Kidney tubule cell (primary cell): Measurements from ENCODE around the gene DCDC2C.

Experiments
- DNase-seq: peaks from one replicate; pipeline ENCODE4 v3.0.0-alpha.2; 2018; ENCODE audit warnings: low spot score

DCDC2C gene

DNA sequence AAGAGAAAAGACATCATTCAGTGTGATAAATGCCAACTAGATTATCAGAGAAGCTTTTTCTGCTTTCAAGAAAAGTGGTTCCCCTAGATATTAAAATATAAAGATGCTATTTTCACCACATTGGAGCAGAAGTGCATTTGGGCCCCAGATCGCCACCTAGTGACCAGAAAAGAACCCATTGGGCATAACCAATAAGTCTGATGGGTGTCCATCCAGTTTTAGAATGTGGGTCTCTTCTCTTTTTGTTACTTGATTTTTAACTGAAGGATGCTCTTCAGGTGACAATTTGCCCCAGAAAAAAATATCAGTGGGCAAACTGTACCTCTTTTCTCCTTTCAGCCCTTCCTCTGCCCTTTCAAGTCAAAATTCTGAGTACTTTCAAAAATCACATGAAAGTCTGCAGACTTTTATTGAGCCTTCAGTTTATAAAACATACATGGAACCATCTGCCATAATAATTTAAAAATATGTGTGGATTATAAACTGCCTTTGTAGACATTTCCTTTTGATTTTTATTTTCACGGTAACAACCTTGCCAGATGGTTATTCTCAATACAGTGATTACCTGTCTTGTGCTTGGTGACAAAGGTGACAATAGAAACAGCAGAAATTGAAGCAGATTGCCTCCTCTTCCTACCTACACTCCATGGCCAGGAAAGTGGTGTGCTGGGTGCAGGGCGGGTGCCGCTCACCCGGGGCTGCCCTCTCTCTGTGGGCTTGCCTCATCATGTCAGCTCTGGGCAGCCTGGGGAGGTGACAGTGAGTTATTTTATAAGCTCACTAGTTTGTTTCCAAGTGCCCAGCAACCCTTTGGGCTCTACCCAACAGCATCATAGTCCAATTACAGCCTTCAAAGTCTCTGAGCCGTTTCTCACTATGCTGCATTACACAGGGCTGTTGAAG lies 124.5 kb downstream of the DCDC2C start:
- peak; percentile 26 for DNase-seq

GRCh38 chr2:3830796-3831195 lies 127.4 kb downstream of the DCDC2C start:
- DNase-seq: no peak

DNA sequence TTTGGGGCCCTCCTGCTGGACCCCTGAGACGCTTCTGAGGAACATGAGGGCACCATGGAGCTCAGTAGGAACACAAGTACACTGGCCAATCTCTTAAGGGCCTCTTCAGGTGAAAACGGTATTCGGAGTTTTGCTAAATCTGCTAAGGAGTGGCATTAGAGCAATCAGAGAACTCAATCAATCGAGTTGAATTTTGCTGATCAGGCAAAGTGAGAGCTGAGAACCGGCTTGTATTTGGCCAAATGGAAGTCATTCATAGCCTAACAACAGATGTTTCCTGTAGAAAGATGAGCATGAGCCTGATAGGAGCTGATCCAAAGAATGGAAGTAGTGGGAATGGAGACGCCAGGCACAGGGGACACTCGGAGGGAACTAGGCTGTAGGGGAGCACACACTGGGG lies 133.7 kb downstream of the DCDC2C start:
- no peak for DNase-seq

GRCh38 chr2:3838348-3838747 lies 135.0 kb downstream of the DCDC2C start:
- DNase-seq: no peak

- no peak for DNase-seq
These were observed 136.1 kb downstream of the DCDC2C start for GRCh38 chr2:3839476-3839875.

GRCh38 chr2:3840611-3841155 lies 137.3 kb downstream of the DCDC2C start:
- DNase-seq: no peak

- no peak for DNase-seq
These were observed 144.2 kb downstream of the DCDC2C start for GRCh38 chr2:3847397-3848052.

GRCh38 chr2:3848776-3849175 lies 145.4 kb downstream of the DCDC2C start:
- no peak for DNase-seq

GRCh38 chr2:3849213-3849612 lies 145.8 kb downstream of the DCDC2C start:
- no peak for DNase-seq

DNA sequence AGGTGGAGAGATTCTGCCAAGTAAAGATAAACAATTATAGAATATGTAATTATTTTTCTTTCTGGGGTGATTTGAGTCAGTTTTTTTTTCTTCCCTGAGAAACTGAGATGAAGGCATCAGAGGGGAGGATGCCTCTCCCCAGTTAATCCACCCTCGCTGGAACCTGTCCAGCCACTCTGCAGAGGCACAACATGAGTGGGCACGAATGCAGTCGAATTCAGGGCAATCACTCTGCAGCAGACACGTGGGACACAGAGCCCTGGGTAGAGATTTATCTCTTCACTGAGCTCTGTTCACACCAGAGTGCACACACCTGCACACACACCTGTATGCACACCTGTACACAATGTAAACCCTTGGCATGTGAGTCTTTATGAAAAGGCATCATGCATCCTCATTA lies 154.2 kb downstream of the DCDC2C start:
- DNase-seq: no peak

- no peak for DNase-seq
These were observed 161.8 kb downstream of the DCDC2C start for GRCh38 chr2:3864943-3865865.

DNA sequence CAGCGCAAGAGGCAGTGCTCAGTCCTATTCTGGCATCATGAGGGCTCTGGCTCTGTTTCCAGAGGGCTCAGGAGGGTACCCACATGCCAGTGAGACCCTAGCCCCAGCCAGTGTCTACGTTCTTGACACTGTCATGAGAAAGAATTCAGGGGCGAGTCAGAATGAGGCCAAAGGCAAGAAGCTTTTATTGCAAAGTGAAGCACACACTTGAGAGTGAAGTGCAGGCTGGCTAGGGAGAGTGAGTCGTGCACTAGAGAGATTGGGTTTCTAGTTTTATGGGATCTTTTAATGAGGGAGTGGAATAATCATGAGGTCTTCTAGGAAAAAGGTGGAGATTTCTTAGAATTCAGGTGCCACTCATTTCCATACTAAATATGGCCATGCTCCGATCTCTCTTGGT lies 164.1 kb downstream of the DCDC2C start:
- no peak for DNase-seq

DNA sequence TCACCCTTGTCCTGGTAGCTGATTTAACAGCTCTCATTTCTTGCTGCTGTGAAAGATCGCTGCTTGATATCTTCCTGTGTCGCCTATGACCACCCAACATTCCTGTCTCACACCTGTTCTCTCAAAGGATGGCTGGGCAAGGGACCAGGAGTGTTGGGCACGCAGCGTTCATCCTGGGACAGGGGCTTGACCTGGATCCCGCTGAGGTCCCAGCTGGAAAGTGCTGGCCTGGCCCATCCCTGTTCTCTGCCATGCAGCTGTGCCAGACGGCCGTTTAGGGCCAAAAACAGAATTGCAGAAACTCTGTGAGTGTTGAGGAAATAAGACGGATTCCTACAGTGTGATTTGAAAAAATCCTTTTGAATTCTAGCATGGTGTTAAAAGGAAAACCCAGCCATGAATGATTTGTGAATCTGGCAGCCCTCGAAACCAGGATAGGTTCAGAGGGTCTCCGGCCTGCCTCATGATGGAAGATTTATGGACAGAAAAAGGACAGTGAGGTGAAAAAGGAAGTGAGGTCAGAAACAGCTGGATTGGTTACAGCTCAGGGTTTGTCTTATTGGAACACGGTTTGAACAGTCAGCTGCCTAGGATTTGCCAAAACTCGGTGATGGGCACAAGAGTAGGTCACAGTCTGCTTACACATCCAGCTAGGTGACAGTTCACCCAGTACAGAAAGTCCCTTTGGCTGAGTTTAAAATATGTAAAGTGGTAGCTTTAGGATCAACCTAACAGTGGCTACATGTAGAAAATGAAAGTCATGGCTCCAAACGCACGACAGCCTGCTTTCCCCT lies 164.8 kb downstream of the DCDC2C start:
- no peak for DNase-seq

- peak; percentile 33 for DNase-seq
These were observed 166.8 kb downstream of the DCDC2C start for GRCh38 chr2:3870222-3870621.

GRCh38 chr2:3871002-3871401 lies 167.6 kb downstream of the DCDC2C start:
- DNase-seq: no peak

GRCh38 chr2:3872451-3872850 lies 169.1 kb downstream of the DCDC2C start:
- DNase-seq: no peak

DNA sequence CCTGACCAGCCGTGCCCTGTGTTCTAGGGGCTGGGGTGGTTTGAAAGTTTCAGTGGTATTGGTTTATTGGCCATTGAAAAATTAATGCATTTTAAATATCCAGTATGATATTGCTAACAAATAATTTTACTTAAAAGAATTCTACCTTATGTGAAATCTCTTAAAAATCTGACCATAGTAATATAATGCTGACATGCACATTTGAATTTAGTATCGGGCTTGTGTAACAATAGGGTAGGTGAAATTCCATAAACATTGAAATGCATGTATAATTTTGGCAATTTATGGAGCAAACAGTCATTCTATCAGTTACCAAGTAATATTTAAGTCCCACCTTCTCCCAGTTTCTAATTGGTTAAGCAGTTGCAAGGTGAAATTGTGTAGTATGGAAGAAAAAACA lies 170.5 kb downstream of the DCDC2C start:
- DNase-seq: no peak

GRCh38 chr2:3876221-3876620 lies 172.8 kb downstream of the DCDC2C start:
- no peak for DNase-seq

DNA sequence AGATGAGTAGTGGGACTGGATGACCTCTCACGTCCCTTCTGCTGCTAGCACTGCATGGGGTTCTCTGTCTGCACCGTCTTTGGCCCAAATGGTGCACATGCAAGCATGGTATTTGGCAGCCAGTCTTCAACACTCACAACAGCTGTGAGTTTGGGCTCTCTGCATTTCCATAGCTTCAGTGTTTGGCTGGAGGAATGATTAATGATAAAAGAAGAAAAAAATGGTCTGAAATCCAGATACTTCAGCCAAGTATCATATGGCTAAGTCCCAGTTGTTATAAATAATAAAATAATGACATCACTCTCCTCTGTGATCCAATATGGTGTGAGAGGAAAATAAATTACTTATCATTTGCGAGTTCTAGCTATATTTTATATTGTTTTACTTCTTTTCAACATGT lies 173.3 kb downstream of the DCDC2C start:
- DNase-seq: no peak

DNA sequence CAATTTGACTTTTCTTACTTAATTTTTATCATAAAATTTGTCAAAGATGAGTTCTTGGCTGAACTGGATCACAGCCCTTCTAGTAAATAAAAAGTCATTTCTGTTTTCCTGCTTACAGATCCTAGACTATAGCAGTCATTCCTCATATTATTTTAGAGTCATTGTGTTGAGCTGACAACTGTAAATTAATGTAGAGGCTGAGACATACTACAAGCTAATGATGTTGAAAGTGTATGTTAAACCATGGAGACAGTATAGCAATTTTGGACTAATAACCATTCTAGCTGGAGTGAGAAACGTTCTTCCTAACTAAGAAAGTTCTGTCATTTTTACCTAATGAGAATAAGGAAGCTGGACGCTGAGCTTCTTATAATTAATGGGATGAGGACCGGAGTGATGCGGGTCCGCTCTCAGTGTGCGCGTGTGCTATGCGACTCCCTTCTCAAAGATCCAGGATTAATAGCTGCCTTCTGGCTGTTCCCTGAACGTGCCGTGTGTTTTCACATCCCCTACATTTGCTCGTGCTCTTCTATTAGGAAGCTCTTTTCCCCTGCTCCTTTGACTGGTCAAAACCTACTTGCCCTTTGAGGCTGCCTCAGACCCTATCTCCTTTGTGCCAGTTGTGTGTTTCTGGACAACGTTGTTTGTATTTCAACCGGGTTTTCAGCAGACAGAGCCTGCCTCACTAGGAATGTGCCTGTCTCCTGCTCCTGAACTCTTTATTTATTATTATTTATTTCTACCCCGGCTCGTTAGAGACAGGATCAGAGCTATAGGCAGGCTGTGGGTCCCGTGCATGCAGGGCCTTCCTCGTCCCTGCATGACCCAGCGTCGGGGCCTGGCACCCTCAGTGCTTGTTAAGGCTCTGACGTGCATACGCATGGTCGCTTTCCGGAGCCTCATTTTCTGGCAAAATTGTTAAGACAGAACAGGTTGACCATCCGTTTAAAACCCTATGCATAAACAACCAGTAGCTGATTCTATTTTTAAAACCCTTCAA lies 182.6 kb downstream of the DCDC2C start:
- DNase-seq: no peak
